GM15510 (cell line): ENCODE results near the gene TOR1A.

ENCODE experiments used
- POLR2A ChIP-seq: IDR thresholded peaks from 3 replicates; pipeline ENCODE4 v1.6.1; 2011; ENCODE audit warnings: borderline replicate concordance; ENCODE audit not compliant: insufficient read length; ENCODE audit errors: extremely low read depth

TOR1A gene

DNA sequence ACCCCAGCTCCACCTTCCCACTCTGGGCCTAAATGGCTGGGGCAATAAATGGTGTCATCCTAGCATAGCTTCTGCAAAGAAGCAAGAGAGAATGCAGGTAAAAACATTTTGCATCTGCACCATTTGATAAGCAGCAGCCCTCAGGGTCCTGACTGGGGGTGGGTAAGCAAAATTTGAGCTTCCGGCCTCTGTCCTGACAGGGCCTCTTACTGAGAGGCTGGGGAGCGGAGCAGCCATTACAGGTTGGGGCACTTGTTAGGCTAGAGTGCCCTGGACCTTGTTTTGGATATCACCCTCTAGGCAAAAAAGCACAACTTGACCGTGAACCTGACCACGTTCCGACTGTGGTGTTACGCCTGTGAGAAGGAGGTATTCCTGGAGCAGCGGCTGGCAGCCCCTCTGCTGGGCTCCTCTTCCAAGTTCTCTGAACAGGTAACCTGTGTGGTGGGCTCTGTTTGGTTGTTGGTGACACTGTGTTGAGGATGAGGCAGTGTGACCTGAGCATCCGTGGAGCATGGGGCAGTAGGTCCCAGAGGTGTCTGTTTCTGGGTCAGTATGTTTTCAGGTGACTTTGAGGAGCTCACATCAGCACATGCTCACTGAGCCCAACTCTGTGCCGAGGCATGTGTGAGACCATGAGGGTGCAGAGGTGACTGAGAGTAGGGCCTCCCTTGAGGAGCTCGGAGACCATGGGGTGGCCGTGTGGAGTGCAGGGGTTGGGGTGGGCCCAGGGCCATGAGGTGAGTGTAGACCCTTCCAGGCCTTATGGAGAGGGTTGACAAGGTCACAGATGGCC is 34.4 kb upstream of the TOR1A start:
- TF ChIP-seq POLR2A, result no peak

DNA sequence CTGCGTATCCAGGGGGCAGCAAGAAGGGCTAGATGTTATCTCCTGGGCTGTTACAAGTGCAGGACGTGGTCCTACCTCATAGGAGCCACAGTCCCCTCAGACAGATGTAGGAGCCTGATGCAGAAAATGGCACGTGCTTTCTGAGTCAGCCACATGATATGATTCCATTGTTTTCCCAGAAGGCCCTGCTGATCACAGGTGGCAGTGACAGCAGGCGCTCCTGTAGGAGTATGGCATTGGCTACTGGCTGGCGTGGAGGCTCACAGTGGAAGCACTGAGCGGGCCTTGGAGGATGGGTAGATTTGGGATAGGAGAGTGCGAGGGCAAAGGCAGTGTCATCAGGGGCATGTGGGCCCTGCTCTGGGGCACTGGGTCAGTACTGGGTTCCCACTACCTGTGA is 33.3 kb upstream of the TOR1A start:
- no peak for TF ChIP-seq POLR2A

DNA sequence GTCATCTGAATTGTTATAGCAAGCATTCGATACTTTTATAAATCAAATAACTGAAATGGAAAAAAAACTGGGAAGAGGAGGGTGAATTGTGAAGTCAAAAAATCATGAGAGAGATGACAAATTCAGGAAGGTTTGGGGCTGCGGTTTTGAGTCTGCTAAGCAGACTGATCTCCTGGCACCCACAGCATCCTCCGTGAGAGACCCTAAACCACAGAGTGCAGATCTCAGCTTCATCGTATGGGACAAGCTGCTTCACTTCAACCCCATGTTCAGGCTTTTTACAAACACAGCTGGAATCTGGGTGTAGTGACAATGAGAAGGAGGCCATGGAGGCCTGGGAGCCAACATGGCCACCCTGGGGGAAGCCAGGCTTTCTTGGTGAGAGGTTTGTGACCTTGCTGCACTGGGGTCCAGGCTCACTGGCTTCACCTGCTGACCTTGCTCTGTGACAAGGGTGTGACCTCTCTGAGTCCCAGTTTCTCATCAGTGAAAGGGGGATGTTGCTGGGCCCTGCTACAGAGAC is 30.7 kb upstream of the TOR1A start:
- no peak for TF ChIP-seq POLR2A

DNA sequence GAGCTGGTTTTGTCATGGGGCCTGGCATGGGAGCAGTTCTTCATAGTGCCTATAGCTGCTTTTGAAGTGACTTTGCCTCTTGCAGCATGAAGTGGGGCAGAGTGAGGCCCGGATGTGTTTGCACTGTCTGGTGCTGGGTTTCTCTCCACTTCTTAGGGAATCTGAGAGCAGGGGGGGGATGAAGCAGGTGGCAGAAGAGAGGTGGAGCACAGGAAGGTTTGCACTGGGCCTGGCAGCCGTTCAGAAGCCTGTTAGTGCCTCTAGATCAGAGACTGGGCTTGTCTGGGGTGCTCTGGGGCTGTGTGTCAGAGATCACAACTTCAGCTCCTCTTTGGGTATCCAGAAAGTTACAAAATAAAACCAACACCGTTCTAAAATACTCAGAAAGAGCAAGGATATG is 29.7 kb upstream of the TOR1A start:
- no peak for TF ChIP-seq POLR2A

DNA sequence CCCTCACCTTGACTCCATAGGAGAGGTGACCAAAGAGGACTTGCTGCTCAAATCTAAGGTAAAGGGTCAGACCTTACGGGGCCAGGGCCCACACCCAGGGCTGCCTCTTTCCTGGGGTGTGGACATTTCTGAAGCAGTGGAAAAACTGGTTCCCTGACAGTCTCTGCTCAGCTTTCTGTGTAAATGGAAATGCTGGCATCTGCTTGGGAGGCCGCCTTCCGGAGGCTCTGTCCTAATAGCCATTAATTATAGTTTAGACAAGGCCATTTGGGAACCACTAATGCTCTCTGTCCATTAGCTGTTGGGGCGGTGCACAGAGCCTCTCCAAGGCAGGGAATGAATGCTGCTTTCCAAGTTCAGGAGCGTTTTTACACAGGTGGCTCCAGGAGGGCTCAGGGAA is 28.6 kb upstream of the TOR1A start:
- no peak for TF ChIP-seq POLR2A

DNA sequence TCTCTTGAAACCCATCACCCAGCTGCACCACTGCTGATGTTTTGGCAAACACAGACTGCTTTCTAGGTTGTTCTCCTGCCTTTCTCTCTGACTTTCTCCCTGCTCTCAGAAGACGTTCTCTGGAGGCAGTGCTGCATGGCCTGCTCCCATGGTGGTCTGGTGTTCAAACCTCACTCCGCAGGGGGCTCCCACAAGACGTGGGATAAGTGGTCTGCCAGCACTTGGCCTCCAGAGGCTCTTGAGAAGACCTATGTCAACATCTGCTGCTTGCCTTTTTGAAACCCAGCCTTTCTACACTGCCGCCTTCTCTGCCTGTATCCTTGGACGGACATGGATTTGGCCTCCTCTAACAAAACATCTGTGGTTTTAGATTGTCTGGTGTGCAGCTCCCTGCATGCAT is 27.9 kb upstream of the TOR1A start:
- no peak for TF ChIP-seq POLR2A

DNA sequence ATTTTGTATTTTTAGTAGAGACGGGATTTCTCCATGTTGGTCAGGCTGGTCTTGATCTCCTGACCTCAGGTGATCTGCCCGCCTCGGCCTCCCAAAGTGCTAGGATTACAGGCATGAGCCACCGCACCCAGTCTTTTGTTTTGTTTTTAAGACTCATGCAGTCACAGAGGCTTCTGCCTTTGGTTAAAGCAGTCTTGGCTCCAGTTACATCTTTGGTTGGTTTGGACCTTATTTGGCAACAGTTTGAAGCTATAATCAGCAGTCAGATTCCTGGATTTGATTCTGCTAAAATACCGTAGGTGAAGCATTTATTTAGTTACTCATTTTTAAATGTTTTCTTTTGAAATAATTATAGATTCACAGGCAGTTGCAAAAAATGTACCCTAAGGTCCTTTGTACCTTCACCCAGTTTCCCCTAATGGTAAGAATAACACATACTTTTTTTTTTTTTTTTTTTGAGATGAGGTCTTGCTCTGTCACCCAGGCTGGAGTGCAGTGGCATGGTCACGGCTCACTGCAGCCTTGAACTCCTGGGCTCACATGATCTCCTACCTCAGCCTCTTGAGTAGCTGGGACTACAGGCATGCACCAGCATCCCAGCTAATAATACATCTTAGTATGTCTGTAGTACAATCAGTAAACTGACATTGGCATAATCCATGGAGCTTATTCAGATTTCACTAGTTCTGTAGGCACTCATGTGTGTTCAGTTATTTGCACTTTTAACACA is 27.1 kb upstream of the TOR1A start:
- TF ChIP-seq POLR2A, result no peak

DNA sequence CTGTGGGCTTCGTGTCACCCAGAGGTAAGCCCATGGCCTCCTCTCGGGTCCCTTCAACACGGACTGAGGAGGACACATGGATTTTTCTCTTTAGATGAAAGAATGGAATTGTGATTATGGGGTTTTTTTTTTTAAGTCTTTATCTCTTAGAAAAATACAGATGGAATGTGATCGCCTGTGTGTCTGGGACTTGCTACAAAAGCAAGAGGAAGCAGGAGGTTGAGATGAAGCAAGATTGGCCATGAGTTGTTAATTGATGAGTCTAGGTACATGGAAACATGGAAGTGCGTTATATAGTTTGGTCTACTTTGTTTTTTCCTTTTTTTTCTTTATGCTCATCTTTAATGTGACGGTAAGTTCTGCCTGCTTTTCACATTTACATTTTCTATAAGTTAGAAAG is 26.0 kb upstream of the TOR1A start:
- TF ChIP-seq POLR2A, result no peak

DNA sequence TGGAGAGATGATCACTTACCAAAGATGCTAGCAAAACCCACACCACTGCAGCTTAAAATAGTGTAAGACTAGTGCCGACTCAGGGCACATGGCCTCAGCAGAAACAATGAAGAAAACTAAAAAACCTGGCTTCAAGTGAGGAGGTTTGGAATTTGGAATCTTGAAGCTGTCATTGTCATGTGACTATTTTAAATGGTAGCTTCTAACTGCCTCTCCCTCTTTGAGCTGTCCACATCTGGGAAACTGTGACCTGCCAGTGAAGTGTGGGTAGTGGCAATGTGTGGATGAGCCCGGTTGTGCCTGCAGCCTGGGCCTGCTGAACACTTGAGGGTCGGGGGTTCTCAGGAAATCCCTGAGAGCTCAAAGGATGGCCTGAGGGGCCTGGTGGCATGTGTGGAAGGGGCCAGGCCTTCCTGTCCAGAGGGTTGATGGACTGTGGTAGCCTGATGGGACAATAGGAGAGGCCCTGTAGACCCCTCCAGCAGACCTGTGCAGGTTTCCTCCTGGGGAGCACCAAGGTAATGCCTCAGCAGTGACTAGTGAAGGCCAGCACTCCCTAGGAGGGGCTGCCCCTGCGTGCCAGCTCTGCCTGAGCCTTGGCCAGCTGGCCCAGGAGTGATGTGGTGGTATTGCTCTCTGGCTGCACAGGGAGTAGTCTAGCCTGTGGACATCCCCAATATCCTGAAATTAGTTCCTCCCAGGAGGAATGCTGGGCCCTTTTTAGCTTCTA is 24.9 kb upstream of the TOR1A start:
- TF ChIP-seq POLR2A, result no peak

DNA sequence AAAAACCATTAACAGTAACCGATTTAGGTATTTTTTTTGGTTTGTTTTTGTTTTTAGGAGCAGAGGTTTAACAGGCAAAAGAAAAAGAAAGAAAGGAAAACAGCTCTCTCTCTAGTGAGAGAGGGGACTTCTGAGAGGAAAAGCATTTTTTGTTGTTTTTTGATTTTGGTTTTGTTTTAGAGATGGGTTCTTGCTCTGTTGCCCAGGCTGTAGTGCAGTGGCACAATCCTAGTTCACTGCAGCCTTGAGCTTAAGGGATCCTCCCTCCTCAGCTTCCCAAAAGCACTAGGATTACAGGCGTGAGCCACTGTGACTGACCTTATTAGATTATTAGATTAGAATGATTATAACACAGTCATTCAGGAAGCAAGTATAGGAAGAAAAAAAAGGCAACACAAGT is 21.4 kb upstream of the TOR1A start:
- TF ChIP-seq POLR2A, result no peak

DNA sequence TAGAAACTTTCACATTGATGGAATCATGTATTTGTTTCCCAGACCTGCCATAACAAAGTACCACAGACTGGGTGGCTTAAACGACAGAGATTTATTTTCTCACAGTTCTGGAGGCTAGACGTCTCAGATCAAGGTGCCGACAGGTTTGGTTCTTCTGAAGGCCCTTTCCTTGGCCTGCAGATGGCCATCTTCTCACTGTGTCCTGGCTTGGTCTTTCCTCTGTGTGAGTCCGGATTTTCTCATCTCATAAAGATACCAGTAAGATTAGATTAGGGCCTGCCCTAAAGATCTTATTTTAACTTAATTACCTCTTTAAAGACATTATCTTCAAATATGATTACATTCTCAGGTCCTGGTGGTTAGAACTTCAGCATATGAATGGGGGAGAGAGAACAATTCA is 17.1 kb upstream of the TOR1A start:
- no peak for TF ChIP-seq POLR2A

DNA sequence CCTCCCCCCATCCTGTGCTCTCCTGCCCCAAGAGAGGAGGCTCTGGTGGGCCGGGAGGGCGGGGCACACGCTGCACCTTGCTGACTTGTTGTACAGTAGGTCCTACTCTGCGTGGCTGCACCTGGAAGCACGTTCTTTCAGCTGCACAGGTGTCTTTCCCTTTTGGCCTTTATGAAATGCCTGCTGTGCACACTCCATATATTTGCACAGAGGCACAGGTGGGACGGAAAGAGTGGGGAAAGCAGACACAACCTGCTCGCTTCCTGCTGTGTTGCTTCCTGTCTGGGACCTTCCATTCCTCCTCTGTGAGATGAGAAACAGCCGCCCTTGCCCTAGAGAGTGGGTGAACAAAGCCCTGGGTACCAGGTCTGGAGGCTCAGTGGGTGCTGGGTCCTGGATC is 16.1 kb upstream of the TOR1A start:
- no peak for TF ChIP-seq POLR2A

DNA sequence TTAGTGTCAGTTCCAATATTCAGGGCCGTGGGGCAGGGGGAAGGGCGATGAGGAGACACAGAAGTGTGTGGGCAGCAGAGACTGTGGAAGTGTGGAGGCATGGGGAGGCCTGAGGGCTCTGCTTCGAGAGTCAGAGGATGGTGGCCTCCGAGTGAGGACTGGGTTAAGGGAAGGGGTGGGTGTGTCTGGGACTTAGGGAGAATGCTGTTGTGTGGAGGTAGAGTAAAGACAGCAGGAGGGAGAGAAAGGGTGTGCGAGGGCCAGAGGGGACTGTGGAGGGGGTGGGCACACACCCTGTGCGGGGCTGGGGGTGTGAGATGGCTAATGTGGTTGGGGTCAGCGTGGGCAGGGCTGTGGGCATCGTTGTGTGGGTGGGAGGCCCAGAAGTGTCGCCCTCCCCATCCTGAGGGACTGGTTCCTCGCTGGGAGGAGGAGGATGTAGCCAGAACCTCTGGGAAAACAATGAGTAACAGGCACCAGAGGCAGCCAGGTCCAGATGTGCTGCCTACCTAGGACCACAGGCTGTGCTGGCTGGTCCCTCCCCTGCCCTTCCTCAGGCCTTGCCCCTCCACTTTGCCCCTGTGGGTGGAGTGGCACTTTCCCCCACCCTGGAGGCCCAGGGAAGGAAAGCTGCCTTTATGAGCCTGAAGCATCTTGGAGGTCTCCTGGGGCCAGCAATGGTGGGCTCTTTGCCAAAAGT is 15.5 kb upstream of the TOR1A start:
- no peak for TF ChIP-seq POLR2A

DNA sequence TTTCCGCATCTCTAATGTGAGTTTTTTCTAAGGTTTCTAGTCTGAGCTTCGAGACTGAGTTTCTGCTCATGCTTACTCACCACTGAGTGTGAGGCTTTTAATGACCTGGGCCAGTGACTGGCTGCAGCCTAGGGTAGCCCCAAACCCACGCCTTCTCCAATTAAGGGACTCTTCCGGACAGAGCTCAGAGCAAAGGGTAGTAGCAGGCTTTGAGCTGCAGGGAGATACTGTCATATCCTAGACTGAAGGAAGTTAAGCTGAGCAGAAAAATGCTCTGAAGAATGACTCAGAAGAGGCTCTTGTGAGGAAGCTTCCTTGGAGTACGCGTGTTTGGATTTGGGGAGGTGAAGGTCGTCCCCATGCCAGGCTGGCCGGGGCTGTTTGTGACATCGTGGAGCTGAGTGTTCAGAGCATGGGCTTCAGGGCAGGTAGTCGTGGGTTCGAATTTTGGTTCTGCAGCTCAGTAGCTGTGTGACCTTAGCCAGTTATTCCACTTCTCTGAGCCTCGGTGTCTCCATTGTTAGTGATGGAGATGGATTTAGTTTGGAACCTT is 14.8 kb upstream of the TOR1A start:
- TF ChIP-seq POLR2A, result no peak
